Midbrain (tissue), 1 donor: ENCODE results near the gene MAMDC4.
"Not testable (repeated sequence)": the region's sequence is repeated elsewhere in the genome, so short reads cannot be mapped to it uniquely, and the experiment has no call there.

Experiments
- DNase-seq: peaks from one replicate; lab custom pipeline; 2025; lab: John Stamatoyannopoulos, UW

Gene MAMDC4

GRCh38 chr9:136825295-136826187 lies 26.6 kb upstream of the MAMDC4 start:
- no peak for DNase-seq

GRCh38 chr9:136826188-136826541 lies 26.0 kb upstream of the MAMDC4 start:
- DNase-seq = no peak

GRCh38 chr9:136826703-136827582 lies 25.2 kb upstream of the MAMDC4 start:
- no peak for DNase-seq

GRCh38 chr9:136827794-136828473 lies 24.2 kb upstream of the MAMDC4 start:
- no peak for DNase-seq

DNA sequence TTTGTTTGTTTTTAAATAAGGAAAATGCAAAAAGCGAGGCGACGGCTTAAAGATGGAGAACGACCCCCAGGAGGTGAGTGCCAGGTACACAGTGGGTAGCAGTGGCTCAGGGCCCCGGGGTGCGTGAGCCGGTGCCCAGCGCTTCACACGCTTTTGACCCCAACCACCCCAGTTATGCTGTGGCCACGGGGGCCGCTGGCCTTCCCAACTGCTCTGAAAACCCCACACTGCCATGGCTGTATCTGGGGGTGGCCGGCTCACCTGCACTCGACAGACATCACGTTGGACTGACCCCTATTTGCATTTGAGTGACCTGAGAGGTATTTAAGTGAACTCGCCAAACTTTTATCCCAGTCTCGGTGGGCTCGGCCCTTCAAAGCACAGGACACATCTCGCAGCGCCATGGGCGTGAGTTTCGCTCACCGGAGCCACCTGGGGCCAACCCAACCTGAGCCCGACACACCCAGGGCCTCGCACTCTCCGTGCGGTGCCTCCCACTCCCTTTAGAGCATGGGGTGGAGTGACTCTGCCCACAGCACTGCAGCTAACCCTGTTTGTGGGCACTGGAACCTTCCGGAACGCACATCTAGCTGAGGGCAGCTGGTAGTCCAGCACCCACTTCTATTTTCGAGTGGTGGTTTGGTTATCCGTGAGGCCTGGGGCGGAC lies 23.5 kb upstream of the MAMDC4 start:
- no peak for DNase-seq

GRCh38 chr9:136829412-136829811 lies 22.7 kb upstream of the MAMDC4 start:
- DNase-seq = no peak

- no peak for DNase-seq
These were observed 21.9 kb upstream of the MAMDC4 start for GRCh38 chr9:136829981-136830885.

GRCh38 chr9:136831002-136831719 lies 21.0 kb upstream of the MAMDC4 start:
- no peak for DNase-seq

GRCh38 chr9:136831720-136832104 lies 20.4 kb upstream of the MAMDC4 start:
- DNase-seq = no peak

- DNase-seq = no peak
These were observed 19.6 kb upstream of the MAMDC4 start for GRCh38 chr9:136832581-136832980.

DNA sequence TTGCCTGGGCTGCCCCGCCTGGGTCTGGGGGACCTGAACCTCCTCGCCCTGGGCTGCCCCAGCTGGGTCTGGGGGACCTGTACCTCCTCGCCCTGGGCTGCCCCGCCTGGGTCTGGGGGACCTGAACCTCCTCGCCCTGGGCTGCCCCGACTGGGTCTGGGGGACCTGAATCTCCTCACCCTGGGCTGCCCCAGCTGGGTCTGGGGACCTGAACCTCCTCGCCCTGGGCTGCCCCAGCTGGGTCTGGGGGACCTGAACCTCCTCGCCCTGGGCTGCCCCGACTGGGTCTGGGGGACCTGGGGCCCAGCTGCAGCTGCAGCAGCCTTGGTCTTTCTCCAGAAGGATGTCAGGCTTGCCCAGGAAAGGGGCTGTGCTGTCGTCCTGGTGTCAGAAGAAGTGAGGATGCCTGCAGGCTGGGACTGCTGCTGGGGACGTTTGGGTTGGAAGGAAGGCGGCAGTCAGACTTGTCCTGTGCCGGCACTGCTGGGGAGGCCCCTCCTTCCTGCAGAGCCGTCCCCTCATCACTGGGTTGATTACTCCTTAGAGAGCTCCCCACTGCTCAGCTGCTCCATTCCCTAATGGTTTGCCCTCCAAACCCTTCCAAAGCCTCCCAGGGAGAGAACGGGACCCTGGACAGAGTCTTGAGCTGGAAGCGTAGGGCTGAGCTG lies 18.6 kb upstream of the MAMDC4 start:
- not testable (repeated sequence) for DNase-seq

DNA sequence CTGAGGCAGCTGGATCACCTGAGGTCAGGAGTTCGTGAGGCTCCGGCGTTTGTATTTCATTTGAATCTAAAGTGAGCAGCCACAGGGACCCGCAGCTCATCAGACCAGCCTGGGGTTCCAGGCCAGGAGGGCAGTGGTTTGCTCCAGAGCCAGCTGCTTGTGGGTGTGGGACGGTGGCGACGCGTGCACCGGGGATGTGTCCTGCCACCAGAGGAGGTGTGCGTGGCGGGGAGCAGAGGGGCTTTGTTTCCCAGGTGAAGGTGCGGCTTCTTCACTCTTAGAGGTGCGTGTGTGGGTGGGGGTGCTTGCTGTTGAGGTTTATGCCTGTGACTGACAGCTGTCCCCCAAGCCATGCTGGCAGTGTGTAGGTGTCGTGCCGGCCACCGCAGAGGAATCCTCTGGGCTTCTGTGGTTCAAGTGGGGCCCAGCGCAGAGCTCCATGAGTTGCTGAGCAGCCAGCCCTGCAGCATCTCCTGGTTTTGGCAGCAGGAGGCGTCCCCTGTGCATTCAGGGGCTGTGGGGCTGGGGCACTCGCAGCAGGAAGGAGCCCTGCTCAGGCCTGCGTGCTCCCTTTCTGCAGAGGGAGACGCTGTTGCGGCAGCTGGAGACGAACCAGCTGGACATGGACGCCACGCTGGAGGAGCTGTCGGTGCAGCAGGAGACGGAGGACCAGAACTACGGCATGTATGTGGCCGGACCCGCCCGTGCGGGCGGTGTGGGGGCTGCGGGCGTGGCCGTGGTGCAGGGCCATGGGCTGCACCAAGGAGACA lies 16.8 kb upstream of the MAMDC4 start:
- no peak for DNase-seq

DNA sequence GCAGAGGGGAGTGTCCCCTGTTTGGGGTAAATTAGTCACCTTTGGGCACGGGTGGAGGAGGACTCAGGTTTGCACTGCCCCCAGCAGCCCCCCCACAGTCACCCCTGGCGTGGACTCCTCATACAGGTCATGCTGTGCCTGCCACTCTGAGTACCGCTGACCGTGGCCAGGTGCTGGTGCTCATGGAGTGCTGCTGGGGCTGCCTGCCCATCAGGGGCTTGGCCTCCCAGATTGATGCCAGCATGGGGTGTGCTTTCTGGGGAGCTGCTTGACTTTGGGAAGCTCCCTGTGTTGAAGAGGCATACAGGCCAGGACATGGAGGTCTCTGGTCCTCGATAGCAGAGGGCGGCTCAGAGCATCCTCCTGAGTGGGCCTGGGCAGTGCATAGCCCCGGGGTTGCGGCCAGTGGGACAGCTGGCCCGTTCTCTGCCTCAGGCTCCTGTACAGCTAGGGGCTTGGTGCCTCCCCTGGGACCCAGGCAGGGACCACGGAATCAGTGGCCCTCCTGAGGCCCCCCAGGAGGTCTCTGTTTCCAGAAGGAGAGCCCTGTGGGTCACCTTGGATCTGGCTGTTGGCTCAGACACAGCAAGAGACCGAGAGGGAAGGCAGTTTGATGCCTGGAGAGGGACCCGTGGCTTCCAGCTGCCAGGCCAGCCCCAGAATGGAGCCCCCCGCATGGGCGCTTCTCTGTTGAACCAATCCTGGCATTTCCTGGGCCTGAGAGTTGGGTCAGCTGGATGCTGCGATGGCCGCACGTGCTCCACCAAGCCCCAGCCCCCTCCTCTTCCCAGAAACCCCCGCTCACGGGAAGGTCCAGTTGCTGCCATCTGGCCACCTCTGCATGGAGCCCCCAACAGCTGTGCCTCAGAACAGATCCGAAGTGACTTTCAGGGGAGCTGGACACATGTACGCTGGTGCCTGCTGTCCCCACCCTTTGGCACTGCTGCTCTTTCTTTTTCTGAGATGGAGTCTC lies 15.9 kb upstream of the MAMDC4 start:
- DNase-seq = no peak

- DNase-seq = no peak
These were observed 14.8 kb upstream of the MAMDC4 start for GRCh38 chr9:136837146-136837855.

DNA sequence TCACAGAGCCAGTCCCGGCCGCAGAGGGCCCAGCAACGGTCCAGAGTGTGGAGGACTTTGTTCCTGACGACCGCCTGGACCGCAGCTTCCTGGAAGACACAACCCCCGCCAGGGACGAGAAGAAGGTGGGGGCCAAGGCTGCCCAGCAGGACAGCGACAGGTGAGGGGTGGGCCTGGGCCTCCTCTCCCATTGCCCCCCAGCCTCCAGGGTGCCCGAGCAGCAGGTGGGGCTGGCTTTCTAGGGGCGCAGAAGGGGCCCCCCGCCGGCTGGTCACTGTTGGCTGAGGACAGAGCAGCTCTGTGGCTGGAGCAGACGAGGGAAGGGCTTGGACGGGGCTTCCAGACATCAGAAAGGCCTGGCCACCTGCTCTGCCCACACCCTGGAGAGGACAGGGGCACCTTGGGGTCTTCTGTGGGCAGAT lies 14.3 kb upstream of the MAMDC4 start:
- not testable (repeated sequence) for DNase-seq

DNA sequence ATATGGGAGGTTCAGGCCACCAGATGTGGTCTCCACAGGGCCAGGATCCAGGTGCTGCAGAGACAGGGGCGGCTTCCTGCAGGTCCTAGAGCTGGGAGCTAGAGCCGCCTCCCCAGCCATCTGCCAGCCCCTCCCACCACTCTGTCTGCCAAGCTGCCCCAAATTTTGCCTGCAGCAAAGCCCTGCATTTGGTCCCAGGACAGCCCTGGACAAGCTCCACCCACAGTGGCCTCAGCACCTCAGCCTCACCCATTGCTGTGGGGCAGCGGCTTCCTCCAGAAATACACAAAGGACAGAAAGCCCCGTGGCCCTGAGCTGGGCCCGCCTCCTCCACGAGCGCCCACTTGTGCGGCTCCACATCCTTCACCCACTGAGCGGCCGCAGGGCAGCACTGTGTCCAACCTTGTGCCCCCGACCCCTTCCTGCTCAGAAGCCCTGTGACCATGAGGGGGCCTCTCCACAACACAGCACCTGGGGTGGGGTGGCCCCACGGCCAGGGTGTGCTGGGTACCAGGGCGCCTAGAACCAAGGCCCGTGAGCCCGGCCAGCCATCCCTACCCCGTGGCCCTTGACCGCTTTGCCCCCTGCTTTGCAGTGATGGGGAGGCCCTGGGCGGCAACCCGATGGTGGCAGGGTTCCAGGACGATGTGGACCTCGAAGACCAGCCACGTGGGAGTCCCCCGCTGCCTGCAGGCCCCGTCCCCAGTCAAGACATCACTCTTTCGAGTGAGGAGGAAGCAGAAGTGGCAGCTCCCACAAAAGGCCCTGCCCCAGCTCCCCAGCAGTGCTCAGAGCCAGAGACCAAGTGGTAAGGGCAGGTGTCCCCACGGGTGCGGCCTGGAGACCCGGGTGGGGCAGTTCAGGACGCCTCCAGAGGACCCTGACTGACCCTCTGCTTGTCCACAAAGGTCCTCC lies 13.6 kb upstream of the MAMDC4 start:
- no peak for DNase-seq
